Heart left ventricle (tissue), 16 donors: ENCODE measurements around the gene SKAP2. TPM values are rescaled to one million over a fixed set of nuclear protein-coding genes. Genes with fewer than 3 reads are reported as not detected.

ENCODE experiments used
- ATAC-seq, 4 donors: fragments of 200-7000 bp; cut with Tn5 transposase; one replicate each; pipeline ENCODE4 v1.9.1; 2020 to 2022; ENCODE audit warnings: moderate library complexity in 4 of 4, mild to moderate bottlenecking in 3 of 4, moderate number of reproducible peaks in 1 of 4
- DNase-seq, 5 donors: peaks; one replicate each; pipeline ENCODE4 v3.0.0-alpha.2; 2020
- H3K27ac ChIP-seq, 12 donors: fragments of 200-600 bp; sonication (generic) in 4 of 12; one replicate each; pipeline versions ENCODE4 v1.5.0 to v1.8.0; 2016 to 2022; ENCODE audit warnings: mild to moderate bottlenecking in 2 of 12
- H3K27me3 ChIP-seq, 9 donors: fragments of 200-600 bp; sonication (generic) in 2 of 9; one replicate each; pipeline versions ENCODE4 v1.5.1 to v1.8.0; 2016 to 2022; ENCODE audit warnings: mild to moderate bottlenecking in 3 of 9
- H3K36me3 ChIP-seq, 9 donors: fragments of 200-600 bp; sonication (generic) in 2 of 9; one replicate each; pipeline versions ENCODE4 v1.5.0 to v1.8.0; 2018 to 2022; ENCODE audit warnings: mild to moderate bottlenecking in 2 of 9
- H3K4me1 ChIP-seq, 12 donors: fragments of 200-600 bp; sonication (generic) in 4 of 12; one replicate each; pipeline versions ENCODE4 v1.5.0 to v1.8.0; 2016 to 2022; ENCODE audit warnings: mild to moderate bottlenecking in 3 of 12
- H3K4me3 ChIP-seq, 12 donors: fragments of 200-600 bp; sonication (generic) in 4 of 12; one replicate each; pipeline versions ENCODE4 v1.5.0 to v1.8.0; 2017 to 2022; ENCODE audit warnings: mild to moderate bottlenecking in 9 of 12, moderate library complexity in 4 of 12
- H3K9me3 ChIP-seq, 12 donors: fragments of 200-600 bp; sonication (generic) in 4 of 12; one replicate each; pipeline versions ENCODE4 v1.5.0 to v1.8.0; 2016 to 2022; ENCODE audit warnings: mild to moderate bottlenecking in 1 of 12
- POLR2A ChIP-seq, 2 donors: fragments of 450-650 bp; IDR thresholded peaks; one replicate each; pipeline ENCODE4 v1.6.1; 2017; ENCODE audit warnings: antibody characterized with exemption in 2 of 2, mild to moderate bottlenecking in 2 of 2, moderate library complexity in 2 of 2
- WGBS, 4 donors: extraction: QIAGEN DNeasy Blood & Tissue Kit in 2 of 4; methylation state at CpG; one replicate each; pipeline versions ENCODE4 v1.1.5 to v1.1.7; 2013 to 2018; 5-methylcytosine and 5-hydroxymethylcytosine counted together
- intact Hi-C, 10 donors: fragments of 100-400 bp; cut with DNase I; formaldehyde crosslinking; loops; one replicate each; pipeline versions ENCODE4 v1.11.1 to v1.14.2; 2022
- polyA plus RNA-seq, 2 donors: library from polyadenylated mRNA; stranded (reverse); fragments of 200-250 nt; gene quantifications; one replicate each; pipeline ENCODE4 v1.2.3, GENCODE V29; 2013
- total RNA-seq, 9 donors: library from RNA; depleted of rRNA in 2 of 9; stranded (reverse); fragments of >200 nt in 2 of 9; fragmentation: NEBNext Ultra II Directional in 3 of 9; extraction: Animal tissue kit (Norgen Biotek cat#: 25700) in 3 of 9; gene quantifications; one replicate each; pipeline versions ENCODE4 v1.1.0 to v1.2.4, GENCODE V29; 2016 to 2023
- TF ChIP-seq, protein P1 (sequence below), 12 donors: fragments of 200-600 bp; sonication (generic) in 4 of 12; IDR thresholded peaks; one replicate each; pipeline versions ENCODE4 v1.5.0 to v1.8.0; 2018 to 2022; ENCODE audit warnings: antibody characterized with exemption in 12 of 12, mild to moderate bottlenecking in 5 of 12
- donor health status: ischemic (EF 13 %, LVEDD 7.1; RV severe dilation, severe dysfunction).
- donor health status: healthy with polysubstance abuse.
- donor health status: DM: no; HTN: yes; CAD: no.
- donor health status: DM: no; HTN: no; CAD: no.
- donor health status: ischemic (EF 25% LVEDD 6.9; RV normal size, moderate dysfunction).
- donor health status: ischemic (EF 25% LVEDD 5.7; RV mildly dilated, moderate dysfunction).
- donor health status: healthy.
- donor health status: DM: yes; HTN: yes; CAD: no.
- donor health status: ischemic (EF 35%, LVEDD 5.7; RV mildly dilated, moderate dysfunction).
- donor health status: nonischemic (EF 11% LVEDD 7.7; RV severe dilation, severe dysfunction).
- donor health status: DM: yes; HTN: yes; CAD: no.
- donor health status: PGD.
- donor health status: ischemic (EF 29% LVEDD 5.4; RV normal size, mild dysfunction).
- donor health status: nonischemic (EF 23%, LVEDD 6.1; RV moderate dilation, normal function).

Gene SKAP2
- total and polyA plus RNA-seq, 11 donors = 0.99 to 17.3 (median 3.6) TPM

DNA sequence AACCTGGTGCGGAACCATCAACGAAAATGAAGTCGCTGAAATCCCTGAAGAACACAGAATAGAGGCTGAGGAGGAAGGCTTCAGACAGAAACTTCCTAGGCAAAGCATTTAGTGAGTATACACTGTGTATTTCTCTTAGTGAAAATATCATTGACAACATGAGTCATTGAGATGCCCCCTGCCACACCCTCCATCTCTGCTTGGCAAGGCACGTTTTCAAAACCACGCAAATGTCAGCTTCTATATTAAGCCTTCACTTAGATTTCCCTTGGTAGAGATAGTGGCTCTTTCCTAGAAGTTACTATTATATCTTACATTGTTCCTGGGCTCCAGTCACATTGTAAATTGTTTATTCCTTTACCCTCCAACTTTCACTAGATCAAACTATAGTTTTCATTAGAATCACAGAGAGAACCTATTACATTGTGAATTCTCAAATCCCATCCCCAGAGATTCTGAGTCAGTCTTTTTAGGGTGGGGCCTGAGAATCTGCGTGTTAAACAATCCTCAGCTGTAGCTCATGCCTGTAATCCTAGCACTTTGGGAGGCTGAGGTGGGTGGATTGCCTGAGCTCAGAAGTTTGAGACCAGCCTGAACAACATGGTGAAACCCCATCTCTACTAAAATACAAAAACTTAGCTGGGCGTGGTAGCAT is 4.6 kb upstream of the SKAP2 start:
- no peak overlapping the region for H3K4me3 ChIP-seq
- DNase-seq (no peak), ATAC-seq (no peak)
- H3K36me3 ChIP-seq = no peaks in the 10 kb centered on the region
- H3K9me3 ChIP-seq = no peaks in the 10 kb centered on the region
- peaks cover 0 to 10% (median 0%) of the 10 kb centered on the region in 12 donors for H3K4me1 ChIP-seq
- H3K27ac ChIP-seq = no peak overlapping the region
- TF ChIP-seq, protein P1, sequence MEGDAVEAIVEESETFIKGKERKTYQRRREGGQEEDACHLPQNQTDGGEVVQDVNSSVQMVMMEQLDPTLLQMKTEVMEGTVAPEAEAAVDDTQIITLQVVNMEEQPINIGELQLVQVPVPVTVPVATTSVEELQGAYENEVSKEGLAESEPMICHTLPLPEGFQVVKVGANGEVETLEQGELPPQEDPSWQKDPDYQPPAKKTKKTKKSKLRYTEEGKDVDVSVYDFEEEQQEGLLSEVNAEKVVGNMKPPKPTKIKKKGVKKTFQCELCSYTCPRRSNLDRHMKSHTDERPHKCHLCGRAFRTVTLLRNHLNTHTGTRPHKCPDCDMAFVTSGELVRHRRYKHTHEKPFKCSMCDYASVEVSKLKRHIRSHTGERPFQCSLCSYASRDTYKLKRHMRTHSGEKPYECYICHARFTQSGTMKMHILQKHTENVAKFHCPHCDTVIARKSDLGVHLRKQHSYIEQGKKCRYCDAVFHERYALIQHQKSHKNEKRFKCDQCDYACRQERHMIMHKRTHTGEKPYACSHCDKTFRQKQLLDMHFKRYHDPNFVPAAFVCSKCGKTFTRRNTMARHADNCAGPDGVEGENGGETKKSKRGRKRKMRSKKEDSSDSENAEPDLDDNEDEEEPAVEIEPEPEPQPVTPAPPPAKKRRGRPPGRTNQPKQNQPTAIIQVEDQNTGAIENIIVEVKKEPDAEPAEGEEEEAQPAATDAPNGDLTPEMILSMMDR (IDR thresholded peaks at IDR 0.05) = no peak
- no peak for TF ChIP-seq POLR2A (IDR thresholded peaks at IDR 0.05)
- WGBS, 4 donors = 68 to 81% (median 74%) methylated on average over 7 of the region's 7 CpGs
- intact Hi-C loops = no loop called here
- H3K27me3 ChIP-seq = peaks cover 0 to 71% (median 20%) of the 10 kb centered on the region in 9 donors

DNA sequence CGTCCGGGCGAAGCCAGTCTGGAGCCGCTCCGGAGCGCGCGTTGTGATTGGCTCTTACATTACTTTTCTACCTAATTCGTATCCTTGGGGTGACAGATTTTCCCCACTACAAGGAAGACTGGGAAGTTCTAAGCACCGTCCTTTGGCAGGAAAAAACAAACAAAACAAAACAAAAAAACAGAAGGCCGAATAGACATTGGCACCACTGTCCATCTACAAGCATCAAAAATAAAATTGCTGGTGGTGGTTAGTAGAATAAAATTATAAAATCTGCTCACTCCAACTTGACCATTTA is 651 bp upstream of the SKAP2 start:
- no peak for TF ChIP-seq POLR2A (IDR thresholded peaks at IDR 0.05)
- TF ChIP-seq, protein P1 (IDR thresholded peaks at IDR 0.05) = no peak
- peak overlapping the region; percentile 50 to 90 (median 69) for H3K4me3 ChIP-seq
- DNase-seq (peak in 4 of 5 donors; percentile 42 to 78 (median 47)), ATAC-seq (peak; percentile 35 to 57 (median 52))
- peaks cover 0 to 22% (median 0%) of the 10 kb centered on the region in 12 donors for H3K4me1 ChIP-seq
- peak overlapping the region in 11 of 12 donors; percentile 51 to 96 (median 73) for H3K27ac ChIP-seq
- no peaks in the 10 kb centered on the region for H3K9me3 ChIP-seq
- WGBS, 4 donors = 7 to 8% (median 8%) methylated on average over 11 of the region's 11 CpGs
- intact Hi-C loops = no loop called here
- peaks cover 0 to 78% (median 25%) of the 10 kb centered on the region in 9 donors for H3K27me3 ChIP-seq
- H3K36me3 ChIP-seq = no peaks in the 10 kb centered on the region

DNA sequence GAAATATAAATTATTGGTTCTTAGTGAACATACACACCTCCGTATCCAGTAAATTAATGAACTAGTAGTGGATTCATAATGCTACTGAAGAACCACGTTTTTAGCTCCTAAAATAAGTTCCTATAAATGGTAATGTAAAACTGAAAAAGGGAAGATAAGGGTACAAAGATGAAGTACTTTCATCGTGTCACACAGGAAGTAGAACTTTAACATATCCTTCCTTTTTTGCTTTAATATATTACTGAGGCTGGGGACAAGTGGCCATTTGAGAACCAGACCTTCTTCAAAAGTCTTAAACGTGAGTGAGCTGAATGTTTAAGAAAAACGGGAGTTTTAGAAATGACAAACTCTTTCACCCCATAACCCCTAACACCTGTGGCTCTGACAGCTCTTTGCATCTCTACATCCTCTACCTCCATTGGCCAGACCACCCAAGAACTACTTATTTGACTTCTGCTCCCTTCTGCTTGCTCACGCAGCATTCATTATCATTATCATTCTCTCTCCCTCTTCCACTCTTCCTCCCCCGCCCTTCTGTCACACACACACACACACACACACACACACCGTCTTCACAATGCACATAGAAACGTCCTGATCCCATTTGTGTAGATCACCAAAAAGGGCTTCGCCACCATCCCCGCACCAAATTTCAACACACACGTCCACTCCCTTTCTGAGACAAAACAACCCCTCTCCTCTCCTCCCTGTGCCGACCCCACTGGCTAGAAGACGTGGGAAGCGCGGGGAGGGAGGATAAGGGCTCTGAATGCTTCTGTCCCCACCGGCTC is 677 bp downstream of the SKAP2 start:
- H3K27ac ChIP-seq = peak overlapping the region; percentile 66 to 96 (median 80)
- no peaks in the 10 kb centered on the region for H3K36me3 ChIP-seq
- H3K27me3 ChIP-seq = peaks cover 0 to 79% (median 30%) of the 10 kb centered on the region in 9 donors
- TF ChIP-seq, protein P1 (IDR thresholded peaks at IDR 0.05) = no peak
- ATAC-seq (no peak), DNase-seq (peak in 1 of 5 donors; percentile 22)
- intact Hi-C loops = loop anchor here in 2 of 10 donors (5.0 kb wide), 1 partner anchor 269 kb away; the partner anchor contains the start of gene HOXA4 (in 2 of the 2)
- WGBS, 4 donors = 5 to 6% (median 6%) methylated on average over 17 of the region's 17 CpGs
- H3K4me1 ChIP-seq = peaks cover 0 to 22% (median 0%) of the 10 kb centered on the region in 12 donors
- H3K4me3 ChIP-seq = peak overlapping the region; percentile 50 to 90 (median 69)
- no peaks in the 10 kb centered on the region for H3K9me3 ChIP-seq

DNA sequence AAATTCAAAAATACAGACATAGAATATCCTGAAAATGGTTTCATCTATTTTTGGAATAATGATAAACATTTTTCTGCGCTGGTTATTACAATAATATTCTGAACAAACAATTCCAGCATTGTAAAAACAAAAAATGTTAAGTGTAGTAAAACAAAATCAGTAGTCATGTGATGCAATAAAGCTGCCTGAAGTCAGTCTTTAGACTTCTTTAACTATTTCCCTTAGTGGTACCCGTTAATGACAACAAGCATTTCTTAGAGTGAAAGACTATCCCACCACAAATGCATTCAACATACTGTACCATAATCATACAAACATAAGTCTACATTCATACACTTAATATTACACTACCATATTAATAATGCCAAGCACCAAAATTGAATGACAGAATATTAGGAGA is 1.6 kb downstream of the SKAP2 start:
- Histone ChIP-seq H3K9me3 (no peaks in the 10 kb centered on the region), H3K36me3 (no peaks in the 10 kb centered on the region), H3K27ac (peak overlapping the region in 1 of 12 donors; percentile 96), H3K27me3 (peaks cover 0 to 79% (median 29%) of the 10 kb centered on the region in 9 donors), H3K4me1 (peaks cover 0 to 22% (median 0%) of the 10 kb centered on the region in 12 donors), H3K4me3 (peak overlapping the region in 1 of 12 donors; percentile 78)
- DNase-seq = no peak
- 62 to 76% (median 65%) methylated on average over 2 of the region's 2 CpGs for WGBS, 4 donors
- TF ChIP-seq POLR2A (IDR thresholded peaks at IDR 0.05) = no peak
- TF ChIP-seq, protein P1 (IDR thresholded peaks at IDR 0.05) = no peak
- intact Hi-C loops = loop anchor here in 2 of 10 donors (5.0 kb wide), 1 partner anchor 269 kb away; the partner anchor contains the start of gene HOXA4 (in 2 of the 2)
- no peak for ATAC-seq
